ENCODE data around the gene MYG1.
"Not testable (repeated sequence)": the region's sequence is repeated elsewhere in the genome, so short reads cannot be mapped to it uniquely, and the experiment has no call there.

The MYG1 gene

GRCh38 chr12:53279283-53279869, 20.1 kb upstream of the MYG1 start:
- intact Hi-C loops (cut with DNase I) = no loop called here
- no peak for DNase-seq

GRCh38 chr12:53279888-53280498, 19.5 kb upstream of the MYG1 start:
- DNase-seq = no peak
- intact Hi-C loops (cut with DNase I) = no loop called here

DNA sequence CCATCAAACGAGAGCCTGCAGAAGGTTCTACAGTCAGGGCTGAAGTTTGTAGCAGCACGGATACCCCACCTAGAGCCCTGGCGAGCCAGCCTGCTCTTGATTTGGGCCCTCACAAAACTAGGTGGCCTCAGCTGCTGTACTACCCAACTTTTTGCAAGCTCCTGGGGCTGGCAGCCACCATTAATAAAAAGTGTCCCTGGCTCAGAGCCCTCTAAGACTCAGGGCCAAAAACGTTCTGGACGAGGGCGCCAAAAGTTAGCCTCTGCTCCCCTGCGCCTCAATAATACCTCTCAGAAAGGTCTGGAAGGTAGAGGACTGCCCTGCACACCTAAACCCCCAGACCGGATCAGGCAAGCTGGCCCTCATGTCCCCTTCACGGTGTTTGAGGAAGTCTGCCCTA, 13.0 kb upstream of the MYG1 start:
- DNase-seq = no peak
- intact Hi-C loops (cut with DNase I) = no loop called here

- intact Hi-C loops (cut with DNase I) = loop anchor here (2.0 kb wide), 1 partner anchor 75 kb away; no protein-coding TSS in a partner anchor
- peak; percentile 36 to 87 (median 73) for DNase-seq
Observed at GRCh38 chr12:53287741-53288216, 11.7 kb upstream of the MYG1 start.

DNA sequence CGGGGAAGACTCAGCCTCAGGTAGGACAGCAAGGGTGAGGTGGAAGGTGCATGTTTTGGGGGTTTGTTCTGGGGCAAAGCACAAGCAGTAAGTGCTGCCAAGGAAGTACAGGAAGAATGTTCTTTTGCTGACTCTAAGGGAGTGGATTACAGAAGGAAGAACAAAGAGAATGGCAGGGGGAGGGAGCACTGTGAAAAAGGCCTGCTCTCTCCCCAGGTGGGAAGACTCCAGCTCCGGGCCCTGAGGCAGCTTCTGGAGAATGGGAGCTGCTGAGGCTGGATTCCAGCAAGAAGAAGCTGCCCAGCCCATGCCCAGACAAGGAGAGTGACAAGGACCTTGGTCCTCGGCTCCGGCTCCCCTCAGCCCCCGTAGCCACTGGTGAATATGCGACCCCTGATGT, 11.2 kb upstream of the MYG1 start:
- no peak for DNase-seq
- intact Hi-C loops (cut with DNase I) = loop anchor here (2.0 kb wide), 1 partner anchor 76 kb away; no protein-coding TSS in a partner anchor

DNA sequence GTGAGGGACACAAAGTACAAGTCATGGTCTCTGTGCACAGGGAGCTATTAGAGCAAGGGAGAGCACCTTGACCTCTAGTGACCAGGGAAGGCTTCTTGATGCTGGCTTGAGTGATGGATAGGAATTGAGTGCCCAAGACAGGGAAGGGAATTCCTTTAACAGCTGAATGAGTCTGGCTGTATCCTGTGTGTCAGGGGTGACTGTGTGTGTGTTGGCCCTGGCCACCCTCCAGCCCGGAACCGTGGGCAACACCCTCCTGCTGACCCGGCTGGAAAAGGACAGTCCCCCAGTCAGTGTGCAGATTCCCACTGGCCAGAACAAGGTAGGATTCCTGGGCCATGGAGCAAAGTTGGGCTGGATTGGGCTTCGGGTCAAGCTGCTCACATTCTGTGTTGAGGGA, 9.6 kb upstream of the MYG1 start:
- DNase-seq = no peak
- intact Hi-C loops (cut with DNase I) = loop anchor here (2.0 kb wide), 1 partner anchor 77 kb away; no protein-coding TSS in a partner anchor

DNA sequence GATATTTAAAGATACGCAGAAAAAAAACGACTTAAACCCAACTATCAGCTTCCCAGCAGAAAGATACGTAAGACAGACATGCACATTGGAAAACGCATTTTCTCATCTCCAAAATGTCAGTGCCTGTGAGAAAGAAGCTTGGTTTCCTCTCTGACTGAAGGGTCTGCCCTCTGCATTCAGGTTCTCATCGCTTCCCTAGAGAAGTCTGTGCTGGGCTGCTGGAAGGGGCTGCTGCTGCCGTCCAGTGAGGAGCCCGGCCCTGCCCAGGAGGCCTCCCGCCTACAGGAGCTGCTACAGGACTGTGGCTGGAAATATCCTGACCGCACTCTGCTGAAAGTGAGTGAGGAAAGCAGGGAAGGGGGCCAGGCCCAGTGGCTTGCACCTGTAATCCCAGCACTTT, 8.8 kb upstream of the MYG1 start:
- intact Hi-C loops (cut with DNase I) = no loop called here
- DNase-seq = no peak

DNA sequence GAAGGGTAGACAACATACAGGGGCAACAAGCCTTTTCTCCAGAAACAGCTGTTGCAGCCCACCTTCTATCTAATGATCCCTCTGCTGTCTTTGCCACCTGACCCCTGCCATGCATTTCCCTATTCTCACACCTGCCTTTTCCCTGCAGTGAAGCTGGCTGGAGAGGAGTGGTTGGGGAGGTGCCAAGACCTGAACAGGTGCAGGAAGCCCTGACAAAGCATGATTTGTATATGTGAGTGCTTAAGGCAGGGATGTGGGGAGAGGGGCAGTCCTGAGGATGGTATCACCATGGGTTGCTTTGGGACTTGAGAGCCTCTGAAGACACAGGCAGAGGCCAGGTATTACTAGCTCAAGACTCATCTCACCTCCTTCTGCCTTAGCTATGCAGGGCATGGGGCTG, 7.1 kb upstream of the MYG1 start:
- intact Hi-C loops (cut with DNase I) = no loop called here
- DNase-seq = no peak

GRCh38 chr12:53295070-53295890, 4.2 kb upstream of the MYG1 start, which contains the start of gene PFDN5:
TSS of gene PFDN5 (plus strand) at chr12:53295542. CDS start at chr12:53295568, 26 bp downstream.
- DNase-seq = peak; percentile 77 to 97 (median 93)
- intact Hi-C loops (cut with DNase I) = no loop called here

- intact Hi-C loops (cut with DNase I) = no loop called here
- no peak for DNase-seq
Observed at GRCh38 chr12:53295891-53296219, 3.6 kb upstream of the MYG1 start.

DNA sequence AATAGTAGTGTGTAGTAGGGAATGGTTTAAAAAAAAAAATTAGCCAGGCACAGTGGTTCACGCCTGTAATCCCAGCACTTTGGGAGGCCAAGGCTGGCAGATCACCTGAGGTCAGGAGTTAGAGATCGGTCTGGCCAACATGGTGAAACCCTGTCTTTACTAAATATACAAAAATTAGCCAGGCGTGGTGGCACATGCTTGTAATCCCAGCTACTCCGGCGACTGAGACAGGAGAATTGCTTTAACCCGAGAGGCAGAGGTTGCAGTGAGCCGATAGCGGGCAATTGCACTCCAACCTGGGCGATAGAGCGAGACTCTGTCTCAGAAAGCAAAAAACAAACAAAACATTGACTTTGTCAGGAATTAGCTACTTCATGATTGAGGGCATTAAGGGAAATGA, 2.4 kb upstream of the MYG1 start:
- intact Hi-C loops (cut with DNase I); DNase-seq: not testable (repeated sequence)

GRCh38 chr12:53298164-53298563, 1.3 kb upstream of the MYG1 start:
- intact Hi-C loops (cut with DNase I) = no loop called here
- no peak for DNase-seq

DNA sequence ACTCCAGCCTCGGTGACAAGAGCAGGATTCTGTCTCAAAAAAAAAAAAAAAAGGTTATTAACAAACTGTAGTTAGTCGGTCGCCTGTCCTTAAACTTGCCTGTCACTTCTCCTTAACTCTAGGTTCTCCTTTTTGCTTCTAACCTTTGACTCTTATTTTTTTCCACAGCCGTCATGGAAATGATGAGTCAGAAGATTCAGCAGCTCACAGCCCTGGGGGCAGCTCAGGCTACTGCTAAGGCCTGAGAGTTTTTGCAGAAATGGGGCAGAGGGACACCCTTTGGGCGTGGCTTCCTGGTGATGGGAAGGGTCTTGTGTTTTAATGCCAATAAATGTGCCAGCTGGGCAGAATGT, 418 bp upstream of the MYG1 start:
- intact Hi-C loops (cut with DNase I) = no loop called here
- no peak for DNase-seq

GRCh38 chr12:53300187-53300586, 692 bp downstream of the MYG1 start:
- intact Hi-C loops (cut with DNase I) = no loop called here
- DNase-seq = peak in 10 of 42 donors; percentile 17 to 45 (median 29)

GRCh38 chr12:53302903-53303302, 3.4 kb downstream of the MYG1 start:
- intact Hi-C loops (cut with DNase I) = no loop called here

DNA sequence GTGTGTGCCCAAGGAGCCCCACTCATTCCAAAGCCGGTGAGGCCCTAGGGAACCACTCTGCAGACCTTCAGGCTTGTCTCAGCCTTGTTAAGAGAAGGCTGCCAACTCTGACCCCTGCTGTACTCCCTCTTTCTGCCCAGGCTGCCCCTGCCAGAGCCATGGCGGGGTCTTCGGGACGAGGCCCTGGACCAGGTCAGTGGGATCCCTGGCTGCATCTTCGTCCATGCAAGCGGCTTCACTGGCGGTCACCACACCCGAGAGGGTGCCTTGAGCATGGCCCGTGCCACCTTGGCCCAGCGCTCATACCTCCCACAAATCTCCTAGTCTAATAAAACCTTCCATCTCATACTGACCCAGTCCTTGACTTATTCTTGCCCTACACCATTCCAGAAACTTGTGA, 7.3 kb downstream of the MYG1 start:
- no peak for DNase-seq
- intact Hi-C loops (cut with DNase I) = no loop called here

More at GRCh38 chr12:53302903-53303302, 3.4 kb downstream of the MYG1 start:
- DNase-seq = no peak

GRCh38 chr12:53308276-53308675, 8.8 kb downstream of the MYG1 start:
- intact Hi-C loops (cut with DNase I) = no loop called here
- DNase-seq = no peak

DNA sequence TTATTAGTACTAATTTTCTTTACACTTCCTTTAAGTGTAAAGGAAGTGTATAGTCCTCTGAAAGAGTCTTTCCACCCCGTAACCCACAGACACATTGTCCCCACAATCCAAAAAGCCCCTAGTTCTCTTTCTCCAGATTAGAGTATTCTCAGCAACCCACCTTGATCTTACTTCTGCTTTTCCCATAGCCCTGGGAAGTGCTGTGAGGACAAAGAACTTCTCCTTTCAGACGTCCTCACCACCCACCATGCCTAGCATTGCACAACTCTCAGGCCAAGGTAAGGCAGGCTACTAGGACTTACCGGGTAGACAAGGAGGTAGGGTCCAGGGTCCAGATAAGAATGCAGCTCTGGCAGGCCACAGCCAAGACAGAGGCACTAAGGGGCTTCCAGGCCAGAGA, 14.5 kb downstream of the MYG1 start:
- intact Hi-C loops (cut with DNase I) = no loop called here
- no peak for DNase-seq

GRCh38 chr12:53320352-53321195, 21.1 kb downstream of the MYG1 start:
- no peak for DNase-seq
- intact Hi-C loops (cut with DNase I) = loop anchor here (10.0 kb wide), 1 partner anchor 106 kb away; no protein-coding TSS in a partner anchor
